HG03095 (cell line): Measurements from ENCODE around the gene PTPN3.
"Not testable (repeated sequence)": the region's sequence is repeated elsewhere in the genome, so short reads cannot be mapped to it uniquely, and the experiment has no call there.

Source experiments
- ATAC-seq: cut with Tn5 transposase; IDR thresholded peaks from one replicate; pipeline ENCODE4 v1.9.1; 2021; ENCODE audit warnings: moderate library complexity; ENCODE audit not compliant: unreplicated experiment

Gene PTPN3

DNA sequence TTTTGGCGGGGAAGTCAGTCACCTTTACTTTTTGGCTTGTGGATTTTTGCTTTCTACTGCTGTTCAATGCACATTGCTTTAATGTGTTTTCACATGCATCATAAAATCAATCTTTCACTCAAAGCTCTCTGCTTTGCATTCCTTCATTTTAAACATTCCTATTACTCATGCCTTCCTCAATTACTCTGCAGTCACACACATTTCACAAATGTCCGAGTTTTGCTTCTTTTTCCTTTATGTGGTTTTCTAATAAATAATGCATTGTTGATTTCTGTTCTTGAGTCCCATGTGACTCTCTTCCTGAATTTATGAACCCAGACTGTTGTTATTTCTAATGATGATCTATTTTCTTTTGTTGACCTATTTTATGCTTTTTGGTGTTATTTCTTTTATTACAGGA, 95.0 kb downstream of the PTPN3 start:
- ATAC-seq: no peak

GRCh38 chr9:109401990-109402318, 96.2 kb downstream of the PTPN3 start:
- no peak for ATAC-seq

DNA sequence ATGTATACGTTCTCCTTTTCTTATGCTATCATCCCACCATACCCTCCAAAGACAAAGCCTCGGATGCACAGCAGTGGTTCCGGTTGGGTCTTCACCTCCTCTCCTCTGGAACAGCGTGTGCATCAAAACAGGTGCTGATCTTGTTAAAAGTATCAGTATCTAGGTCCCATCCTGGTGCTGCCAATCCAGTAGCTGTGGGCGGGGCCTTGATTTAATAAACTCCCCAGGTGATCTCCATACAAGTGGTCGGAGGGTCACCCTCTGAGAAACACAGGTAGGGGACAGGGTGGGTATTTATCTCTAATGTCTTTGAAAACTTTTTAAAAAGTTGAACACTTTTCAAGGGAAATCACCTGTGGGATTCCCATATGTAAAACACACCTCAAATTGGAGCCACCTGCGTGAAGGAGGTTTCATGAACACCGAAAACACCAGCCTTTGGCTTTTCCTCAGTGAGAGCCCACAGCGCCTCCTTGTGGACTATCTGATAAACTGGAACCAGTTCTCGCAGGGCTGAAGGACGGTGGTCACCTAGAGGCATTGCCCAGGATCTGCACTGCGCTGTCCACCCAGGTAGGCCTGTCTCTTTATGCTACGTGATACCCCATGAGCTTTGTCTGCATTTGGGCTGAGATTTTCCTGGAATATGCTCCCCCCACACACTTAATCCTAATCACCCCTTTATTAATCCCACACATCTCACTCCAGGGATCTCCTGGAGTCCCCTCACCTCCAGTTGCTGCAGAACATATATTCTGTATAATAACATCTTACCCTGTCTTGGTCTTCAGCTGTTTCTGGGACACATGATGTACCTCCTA, 96.7 kb downstream of the PTPN3 start:
- ATAC-seq: peak; percentile 33

GRCh38 chr9:109399258-109399767, 98.8 kb downstream of the PTPN3 start:
- ATAC-seq: peak; percentile 77

DNA sequence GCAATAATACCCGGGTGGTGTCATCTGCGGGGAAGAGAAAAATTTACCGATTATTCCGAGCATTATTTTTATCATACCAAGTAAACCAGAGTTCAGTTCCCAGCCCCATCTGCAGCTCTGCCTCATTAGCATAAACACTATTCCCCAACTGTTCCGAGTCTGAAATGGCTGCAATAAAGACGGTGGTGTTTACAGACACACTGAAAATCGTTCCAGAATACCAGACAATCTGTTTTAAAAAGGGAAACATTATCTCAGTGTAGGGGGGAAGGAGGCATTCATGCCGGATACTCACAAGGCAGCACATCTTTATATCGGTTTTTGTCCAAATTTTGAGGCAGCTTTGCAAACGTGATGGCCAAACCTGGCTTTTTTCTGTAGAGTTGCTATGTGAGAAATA, 106.9 kb downstream of the PTPN3 start:
- no peak for ATAC-seq

- ATAC-seq: no peak
Measured at GRCh38 chr9:109387856-109388255, 110.3 kb downstream of the PTPN3 start.

GRCh38 chr9:109387206-109387605, 110.9 kb downstream of the PTPN3 start:
- ATAC-seq: no peak

- no peak for ATAC-seq
Measured at GRCh38 chr9:109385499-109385898, 112.6 kb downstream of the PTPN3 start.

DNA sequence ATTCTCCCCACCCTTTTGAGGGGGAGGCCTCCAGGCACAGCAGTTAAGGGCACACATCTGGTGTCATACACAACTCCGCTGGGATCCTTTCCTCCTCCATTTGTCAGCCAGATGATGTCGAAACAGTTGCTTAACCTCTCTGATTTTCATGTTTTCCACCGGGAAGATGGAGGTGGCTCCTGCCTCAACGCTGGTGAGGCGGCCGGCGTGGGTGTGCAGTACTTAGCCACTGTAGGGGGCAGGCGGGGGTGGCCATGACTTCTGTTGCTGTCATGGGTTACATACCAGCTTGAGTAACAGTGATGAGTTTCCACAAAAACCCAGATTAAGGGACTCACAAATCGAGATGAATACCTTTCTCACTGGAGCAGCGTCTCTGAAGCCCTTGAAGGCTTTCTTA, 114.2 kb downstream of the PTPN3 start:
- no peak for ATAC-seq

DNA sequence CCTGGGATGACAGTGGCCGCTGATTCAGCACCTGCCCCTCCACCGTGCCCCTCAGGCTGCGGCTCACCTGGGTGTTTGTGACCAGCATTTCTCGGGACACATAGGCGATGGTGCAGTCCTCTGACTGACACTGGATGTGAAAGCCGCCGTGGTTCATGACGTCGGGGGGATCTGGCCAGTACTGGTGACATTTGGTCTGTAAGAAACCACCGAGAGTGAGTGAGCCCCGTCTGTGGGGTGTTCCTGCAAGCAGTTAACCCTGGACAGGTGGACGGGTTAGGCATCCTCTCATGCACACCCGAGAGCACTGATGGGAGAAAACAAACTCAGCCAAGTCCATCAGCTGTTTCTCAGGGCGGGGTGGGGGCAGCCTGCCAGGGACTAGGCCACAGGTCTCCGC, 114.8 kb downstream of the PTPN3 start:
- ATAC-seq: no peak

DNA sequence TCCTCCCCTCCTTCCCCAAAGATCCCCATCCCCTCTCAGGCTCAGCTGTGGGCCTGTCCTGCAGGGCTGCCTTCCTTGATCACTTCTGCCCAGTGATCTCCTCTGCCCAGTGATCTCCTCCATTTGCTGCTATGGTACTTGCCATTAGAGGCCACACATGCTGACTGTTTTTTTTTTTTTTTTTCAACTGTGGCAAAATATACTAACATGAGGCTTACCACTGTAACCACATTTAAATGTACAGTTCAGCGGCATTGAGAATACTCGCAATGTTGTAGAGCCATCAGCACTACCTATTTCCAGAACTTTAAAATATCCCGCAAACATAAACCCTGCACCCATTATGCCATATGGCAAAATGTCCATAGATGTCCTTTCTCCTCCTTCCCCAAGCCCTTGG, 115.5 kb downstream of the PTPN3 start:
- ATAC-seq: no peak

DNA sequence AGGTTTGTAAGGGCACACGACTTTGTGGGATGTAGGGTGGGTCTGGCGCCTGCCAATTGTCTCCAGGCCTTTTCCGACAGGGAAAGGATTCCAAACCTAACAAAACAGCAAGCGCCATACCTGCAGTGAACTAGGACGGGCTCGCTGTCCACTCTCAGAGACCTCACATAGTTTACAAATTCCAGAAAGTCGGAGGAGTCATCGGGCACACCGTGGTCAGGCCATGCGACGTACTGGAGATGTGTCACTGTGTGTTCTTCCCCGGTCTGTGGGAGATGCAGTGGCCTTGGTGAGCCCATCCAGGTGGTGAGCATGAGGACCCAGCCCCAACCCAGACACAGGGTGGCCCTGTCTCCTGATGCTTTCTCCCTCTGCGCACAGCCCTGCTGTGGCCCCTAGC, 115.9 kb downstream of the PTPN3 start:
- ATAC-seq: no peak

- ATAC-seq: peak; percentile 55
Measured at GRCh38 chr9:109381011-109381729, 116.9 kb downstream of the PTPN3 start.

DNA sequence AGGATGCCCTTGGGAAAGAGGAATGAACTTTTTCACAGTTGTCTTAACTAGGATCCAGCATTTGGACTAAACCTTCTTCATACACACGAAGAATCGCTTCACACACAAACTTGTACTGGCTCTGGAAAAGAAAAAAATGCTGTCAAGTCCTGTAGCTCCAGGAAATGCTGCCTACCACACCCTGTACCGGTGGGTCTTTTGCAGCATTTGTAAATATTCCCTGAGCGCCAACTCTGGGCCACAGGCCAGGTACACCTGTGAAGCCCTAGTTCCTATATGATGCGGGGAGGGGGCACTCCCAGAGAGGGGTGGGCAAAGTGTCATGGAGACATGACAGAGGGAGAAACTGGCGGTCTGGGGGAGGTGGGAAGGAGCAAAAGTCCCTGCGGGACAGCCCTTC, 118.6 kb downstream of the PTPN3 start:
- ATAC-seq: no peak

DNA sequence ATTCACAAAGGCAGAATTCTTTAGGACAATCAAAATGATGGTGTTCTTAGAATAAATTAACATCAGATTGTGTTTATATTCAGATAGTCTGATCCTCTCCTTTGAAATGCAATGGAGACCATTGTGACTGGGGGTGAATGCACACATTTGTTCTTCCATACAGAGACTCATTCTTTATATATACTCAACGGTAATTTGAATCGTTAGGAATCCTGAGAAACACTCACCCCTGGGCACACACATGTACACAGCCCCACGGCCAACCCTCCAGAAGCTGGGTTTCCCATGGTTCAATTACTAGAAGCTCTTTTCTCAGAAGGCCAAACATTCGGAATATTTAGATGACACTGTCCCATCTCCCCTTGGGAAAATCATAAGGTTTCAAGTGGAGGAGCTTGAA, 119.8 kb downstream of the PTPN3 start:
- no peak for ATAC-seq

DNA sequence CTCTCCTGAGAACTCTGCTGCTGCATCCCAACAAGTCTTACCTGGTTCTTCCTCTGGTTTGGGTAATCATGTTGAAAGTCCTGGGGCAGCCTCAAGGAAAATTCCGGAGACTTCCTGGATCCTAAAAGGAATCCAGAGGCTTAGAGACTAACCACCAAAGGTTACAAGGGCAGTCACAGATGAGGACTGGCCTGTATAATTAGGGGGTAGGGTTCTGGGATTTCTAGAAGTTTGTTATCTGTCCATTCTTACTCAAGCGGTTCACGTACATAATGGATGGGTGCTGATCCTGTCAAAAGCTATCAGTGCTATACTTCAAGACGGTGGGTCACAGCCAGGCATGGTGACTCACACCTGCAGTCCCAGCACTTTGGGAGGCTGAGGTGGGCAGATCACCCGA, 125.9 kb downstream of the PTPN3 start:
- ATAC-seq: no peak

DNA sequence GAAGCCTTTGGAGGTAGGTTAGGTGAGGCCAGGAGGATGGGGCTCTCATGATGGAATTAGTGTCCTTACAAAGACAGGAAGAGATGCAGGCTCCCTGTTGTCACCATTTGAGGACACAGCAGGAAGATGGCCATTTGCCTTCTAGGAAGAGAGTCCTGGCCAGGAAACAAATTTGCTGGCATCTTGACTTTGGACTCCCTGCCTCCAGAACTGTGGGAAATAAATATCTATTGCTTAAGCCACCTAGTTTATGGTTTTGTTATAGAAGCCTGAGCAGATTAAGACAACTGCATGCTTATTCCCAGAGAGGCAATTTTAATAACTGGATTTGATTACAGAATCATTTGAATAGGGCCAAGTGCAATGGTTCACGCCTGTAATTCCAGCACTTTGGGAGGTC, 126.7 kb downstream of the PTPN3 start:
- ATAC-seq: no peak

- ATAC-seq: peak; percentile 86
Measured at GRCh38 chr9:109369285-109369684, 128.8 kb downstream of the PTPN3 start.

GRCh38 chr9:109360771-109361170, 137.3 kb downstream of the PTPN3 start:
- no peak for ATAC-seq

GRCh38 chr9:109358968-109359603, 139.0 kb downstream of the PTPN3 start:
- ATAC-seq: not testable (repeated sequence)

DNA sequence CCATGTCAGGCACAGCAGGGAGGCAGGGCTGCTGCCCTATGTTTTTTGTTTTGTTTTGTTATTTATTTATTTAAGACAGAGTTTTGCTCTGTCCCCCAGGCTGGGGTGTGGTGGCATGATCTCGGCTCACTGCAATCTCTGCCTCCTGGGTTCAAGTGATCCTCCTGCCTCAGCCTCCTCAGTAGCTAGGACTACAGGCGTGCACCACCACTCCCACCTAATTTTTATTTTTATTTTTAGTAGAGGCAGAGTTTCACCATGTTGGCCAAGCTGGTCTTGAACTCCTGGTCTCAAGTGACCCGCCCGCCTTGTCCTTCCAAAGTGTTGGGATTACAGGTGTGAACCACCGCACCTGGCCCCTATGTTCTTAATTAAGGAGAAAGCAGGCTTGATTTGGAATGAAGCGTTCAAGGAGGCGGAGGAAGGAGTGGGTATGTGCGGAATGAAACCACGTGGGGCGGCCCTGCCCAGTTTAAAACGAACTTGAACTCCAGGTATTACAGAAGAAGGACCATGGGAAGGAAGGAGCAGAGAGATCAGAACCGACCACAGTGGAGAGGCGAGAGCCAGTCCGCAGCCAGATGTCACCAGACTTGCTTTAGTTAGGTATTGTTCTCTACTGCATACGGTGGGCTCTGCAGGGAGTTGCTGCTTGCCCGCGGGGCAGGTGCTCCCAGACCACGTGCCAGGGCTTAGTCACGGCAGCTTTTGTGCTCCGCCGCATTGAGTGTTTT, 142.4 kb downstream of the PTPN3 start:
- no peak for ATAC-seq
